K562 (cell line): ENCODE measurements around the gene ZNHIT6. TPM values are rescaled to one million over a fixed set of nuclear protein-coding genes. Genes with fewer than 3 reads are reported as not detected.

Experiments used
- JUND ChIP-seq, 2 experiments: IDR thresholded peaks; 2 replicates in 1 of 2; 3 replicates in 1 of 2; pipeline ENCODE4 v1.6.1; 2011; ENCODE audit warnings: borderline replicate concordance in 2 of 2, low read depth in 2 of 2, low read length in 2 of 2, improper control_type of control experiment in 1 of 2, missing biosample characterization in 1 of 2, missing genetic modification characterization in 1 of 2, missing genetic modification reagents in 1 of 2
- SIN3B ChIP-seq: fragments of 450-650 bp; IDR thresholded peaks from 2 replicates; pipeline ENCODE4 v1.6.1; 2017; ENCODE audit warnings: low read depth, mild to moderate bottlenecking, moderate library complexity
- SMAD1 ChIP-seq: fragments of 150-350 bp; IDR thresholded peaks from 2 replicates; pipeline ENCODE4 v1.6.1; 2014; ENCODE audit warnings: low read length, low read depth; ENCODE audit not compliant: partially characterized antibody
- polyA plus RNA-seq, 8 experiments: library from polyadenylated mRNA; depleted of rRNA in 4 of 8; stranded (reverse) in 5 of 8; unstranded in 3 of 8; fragments of >200 nt; fragmentation: Nextera tagmentation in 2 of 8; fragmentation: Illumina TruSeq in 1 of 8; extraction: Ambion mirVana in 2 of 8; extraction: Trizol in 1 of 8; gene quantifications; 2 replicates each; pipeline versions ENCODE4 v1.2.1 to v1.2.3, GENCODE V29; 2011 to 2014; ENCODE audit warnings: inconsistent platforms in 1 of 8, missing spikeins in 1 of 8
- total RNA-seq, 7 experiments: library from RNA; depleted of rRNA in 6 of 7; stranded (reverse); fragments of >200 nt in 6 of 7; fragmentation: Illumina TruSeq in 2 of 7; extraction: Trizol in 2 of 7; gene quantifications; 2 replicates each; pipeline versions ENCODE4 v1.2.1 to v1.2.3, GENCODE V29; 2011 to 2021; ENCODE audit warnings: low replicate concordance in 1 of 7
- TF ChIP-seq, protein P1 (sequence below): fragments of 250-450 bp; sonication (Bioruptor Pico); IDR thresholded peaks from 2 replicates; pipeline ENCODE4 v1.5.0; 2021; ENCODE audit warnings: mild to moderate bottlenecking, moderate library complexity
- TF ChIP-seq, protein P2 (sequence below): sonication (generic); formaldehyde crosslinking; IDR thresholded peaks from 2 replicates; pipeline ENCODE4 v1.8.1; 2023; ENCODE audit warnings: mild to moderate bottlenecking, missing genetic modification reagents
- TF ChIP-seq, protein P3 (sequence below): fragments of 150-350 bp; conservative IDR thresholded peaks from 2 replicates; pipeline ENCODE4 v1.6.1; 2014; ENCODE audit warnings: low read length
- TF ChIP-seq, protein P4 (sequence below): IDR thresholded peaks from 2 replicates; pipeline ENCODE4 v1.6.1; 2011; ENCODE audit warnings: borderline replicate concordance, low read depth, mild to moderate bottlenecking, moderate library complexity, low read length; ENCODE audit not compliant: insufficient read depth, poor library complexity, severe bottlenecking
- TF ChIP-seq, protein P5 (sequence below): fragments of 450-650 bp; IDR thresholded peaks from 2 replicates; pipeline ENCODE4 v1.6.1; 2017; ENCODE audit warnings: antibody characterized with exemption, mild to moderate bottlenecking

The ZNHIT6 gene
- total and polyA plus RNA-seq, 9 of the 15 experiments (the other 6 are each of a cell fraction or from before 2014, with no cell fraction given): 15.4 to 37.6 (median 21.7) TPM

DNA sequence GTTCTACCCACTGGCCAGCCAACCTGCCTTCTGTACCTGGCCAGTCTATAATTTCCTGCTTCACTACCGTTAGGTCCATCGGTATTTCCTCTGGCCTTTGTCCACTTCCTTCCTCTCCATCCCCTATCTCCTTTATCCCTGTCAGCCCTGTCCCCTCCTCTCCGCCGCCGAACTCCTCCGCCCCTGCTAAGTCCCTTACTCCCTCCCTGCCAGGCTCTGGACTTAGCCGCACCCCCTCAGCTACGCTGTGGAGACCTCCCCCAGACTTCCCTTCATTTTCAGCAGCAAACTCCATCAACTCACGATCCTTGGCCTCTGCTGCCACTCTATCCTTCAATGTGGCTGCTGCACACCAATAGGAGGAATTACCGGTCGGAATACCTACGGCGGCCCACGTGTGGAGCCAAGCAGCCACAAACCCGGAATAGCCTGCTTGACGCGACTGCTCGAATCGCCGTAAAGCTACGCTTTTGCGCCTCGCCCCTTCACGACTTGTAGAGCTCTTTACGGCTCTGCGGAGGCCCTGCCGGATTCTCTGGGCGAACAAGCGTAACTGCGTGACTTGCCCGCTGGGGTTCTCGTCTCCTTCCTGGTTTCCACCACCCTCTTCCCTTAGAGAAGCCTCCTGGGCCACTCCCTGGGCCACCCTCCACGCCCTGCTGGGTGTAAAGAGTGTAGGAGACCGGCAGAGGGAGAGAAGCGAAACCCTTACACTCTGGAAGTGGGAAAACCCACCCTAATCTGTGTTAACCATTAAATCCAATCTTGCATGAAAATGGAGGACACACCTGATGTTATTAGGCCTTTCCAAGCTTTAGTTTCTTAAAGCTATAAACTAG, at the start of gene ZNHIT6 (continued):
- TF ChIP-seq, protein P1, sequence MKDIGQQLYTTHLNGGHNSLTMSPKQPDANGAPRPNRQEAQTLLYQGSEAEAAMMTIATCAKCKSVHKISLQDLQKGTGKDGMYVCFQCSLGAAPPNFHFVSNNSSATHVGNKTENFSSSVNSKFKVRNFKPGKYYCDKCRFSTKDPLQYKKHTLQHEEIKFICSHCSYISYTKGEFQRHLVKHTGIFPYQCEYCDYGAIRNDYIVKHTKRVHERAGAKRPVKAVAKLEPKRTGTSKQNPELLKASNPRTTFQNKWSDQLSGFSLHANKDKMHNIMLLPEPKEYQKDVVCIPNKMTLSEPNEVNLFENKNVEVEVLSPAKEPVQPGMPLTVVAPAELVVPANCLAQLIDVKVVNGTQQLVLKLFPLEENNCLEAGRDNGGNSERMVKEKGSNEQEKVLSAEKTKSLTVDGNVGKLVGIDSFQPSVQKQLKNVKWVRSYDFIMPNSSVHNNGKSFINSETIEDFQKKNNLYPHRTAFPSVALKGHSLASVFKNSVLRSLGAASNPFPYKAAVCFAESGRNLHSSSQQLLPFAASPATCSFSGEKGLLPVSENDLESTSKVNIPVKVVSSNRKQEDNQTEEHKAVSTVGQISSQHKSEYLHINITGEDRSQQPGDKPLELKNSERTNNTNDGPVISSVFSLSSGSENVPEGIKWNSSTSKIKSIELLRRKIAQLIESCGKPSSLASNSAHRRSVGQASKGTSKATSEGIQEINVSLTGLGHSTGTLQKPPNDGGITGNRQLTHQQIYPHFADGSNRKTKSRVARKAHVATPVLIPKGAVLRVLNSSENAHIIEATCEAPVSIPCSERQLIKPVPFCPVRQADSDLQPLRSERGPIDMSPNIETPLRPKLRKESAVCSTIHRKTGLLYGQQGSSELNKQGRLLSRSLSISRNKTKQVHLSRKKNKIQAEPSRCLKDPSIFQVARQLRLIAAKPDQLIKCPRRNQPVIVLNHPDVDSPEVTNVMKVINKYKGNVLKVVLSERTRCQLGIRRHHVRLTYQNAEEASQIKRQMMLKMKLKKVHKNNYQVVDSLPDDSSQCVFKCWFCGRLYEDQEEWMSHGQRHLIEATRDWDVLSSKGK (CRISPR knock-in tag): no peak
- TF ChIP-seq, protein P2, sequence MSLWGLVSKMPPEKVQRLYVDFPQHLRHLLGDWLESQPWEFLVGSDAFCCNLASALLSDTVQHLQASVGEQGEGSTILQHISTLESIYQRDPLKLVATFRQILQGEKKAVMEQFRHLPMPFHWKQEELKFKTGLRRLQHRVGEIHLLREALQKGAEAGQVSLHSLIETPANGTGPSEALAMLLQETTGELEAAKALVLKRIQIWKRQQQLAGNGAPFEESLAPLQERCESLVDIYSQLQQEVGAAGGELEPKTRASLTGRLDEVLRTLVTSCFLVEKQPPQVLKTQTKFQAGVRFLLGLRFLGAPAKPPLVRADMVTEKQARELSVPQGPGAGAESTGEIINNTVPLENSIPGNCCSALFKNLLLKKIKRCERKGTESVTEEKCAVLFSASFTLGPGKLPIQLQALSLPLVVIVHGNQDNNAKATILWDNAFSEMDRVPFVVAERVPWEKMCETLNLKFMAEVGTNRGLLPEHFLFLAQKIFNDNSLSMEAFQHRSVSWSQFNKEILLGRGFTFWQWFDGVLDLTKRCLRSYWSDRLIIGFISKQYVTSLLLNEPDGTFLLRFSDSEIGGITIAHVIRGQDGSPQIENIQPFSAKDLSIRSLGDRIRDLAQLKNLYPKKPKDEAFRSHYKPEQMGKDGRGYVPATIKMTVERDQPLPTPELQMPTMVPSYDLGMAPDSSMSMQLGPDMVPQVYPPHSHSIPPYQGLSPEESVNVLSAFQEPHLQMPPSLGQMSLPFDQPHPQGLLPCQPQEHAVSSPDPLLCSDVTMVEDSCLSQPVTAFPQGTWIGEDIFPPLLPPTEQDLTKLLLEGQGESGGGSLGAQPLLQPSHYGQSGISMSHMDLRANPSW (CRISPR knock-in tag): 0 out of 2 replicates have a peak, but pooled peaks have one; percentile 53
- TF ChIP-seq SIN3B (no peak), JUND (IDR thresholded peaks at IDR 0.05; ENCODE audit: borderline replicate concordance, low read depth, low read length) (peak; percentile 45; the same call in 1 of the 2 replicates), JUND (tag; IDR thresholded peaks at IDR 0.05; ENCODE audit: borderline replicate concordance, low read depth, low read length) (no peak; the same call in 2 of the 3 replicates), SMAD1 (no peak)
- TF ChIP-seq, protein P3, sequence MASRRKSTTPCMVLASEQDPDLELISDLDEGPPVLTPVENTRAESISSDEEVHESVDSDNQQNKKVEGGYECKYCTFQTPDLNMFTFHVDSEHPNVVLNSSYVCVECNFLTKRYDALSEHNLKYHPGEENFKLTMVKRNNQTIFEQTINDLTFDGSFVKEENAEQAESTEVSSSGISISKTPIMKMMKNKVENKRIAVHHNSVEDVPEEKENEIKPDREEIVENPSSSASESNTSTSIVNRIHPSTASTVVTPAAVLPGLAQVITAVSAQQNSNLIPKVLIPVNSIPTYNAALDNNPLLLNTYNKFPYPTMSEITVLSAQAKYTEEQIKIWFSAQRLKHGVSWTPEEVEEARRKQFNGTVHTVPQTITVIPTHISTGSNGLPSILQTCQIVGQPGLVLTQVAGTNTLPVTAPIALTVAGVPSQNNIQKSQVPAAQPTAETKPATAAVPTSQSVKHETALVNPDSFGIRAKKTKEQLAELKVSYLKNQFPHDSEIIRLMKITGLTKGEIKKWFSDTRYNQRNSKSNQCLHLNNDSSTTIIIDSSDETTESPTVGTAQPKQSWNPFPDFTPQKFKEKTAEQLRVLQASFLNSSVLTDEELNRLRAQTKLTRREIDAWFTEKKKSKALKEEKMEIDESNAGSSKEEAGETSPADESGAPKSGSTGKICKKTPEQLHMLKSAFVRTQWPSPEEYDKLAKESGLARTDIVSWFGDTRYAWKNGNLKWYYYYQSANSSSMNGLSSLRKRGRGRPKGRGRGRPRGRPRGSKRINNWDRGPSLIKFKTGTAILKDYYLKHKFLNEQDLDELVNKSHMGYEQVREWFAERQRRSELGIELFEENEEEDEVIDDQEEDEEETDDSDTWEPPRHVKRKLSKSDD: no peak
- TF ChIP-seq, protein P4, sequence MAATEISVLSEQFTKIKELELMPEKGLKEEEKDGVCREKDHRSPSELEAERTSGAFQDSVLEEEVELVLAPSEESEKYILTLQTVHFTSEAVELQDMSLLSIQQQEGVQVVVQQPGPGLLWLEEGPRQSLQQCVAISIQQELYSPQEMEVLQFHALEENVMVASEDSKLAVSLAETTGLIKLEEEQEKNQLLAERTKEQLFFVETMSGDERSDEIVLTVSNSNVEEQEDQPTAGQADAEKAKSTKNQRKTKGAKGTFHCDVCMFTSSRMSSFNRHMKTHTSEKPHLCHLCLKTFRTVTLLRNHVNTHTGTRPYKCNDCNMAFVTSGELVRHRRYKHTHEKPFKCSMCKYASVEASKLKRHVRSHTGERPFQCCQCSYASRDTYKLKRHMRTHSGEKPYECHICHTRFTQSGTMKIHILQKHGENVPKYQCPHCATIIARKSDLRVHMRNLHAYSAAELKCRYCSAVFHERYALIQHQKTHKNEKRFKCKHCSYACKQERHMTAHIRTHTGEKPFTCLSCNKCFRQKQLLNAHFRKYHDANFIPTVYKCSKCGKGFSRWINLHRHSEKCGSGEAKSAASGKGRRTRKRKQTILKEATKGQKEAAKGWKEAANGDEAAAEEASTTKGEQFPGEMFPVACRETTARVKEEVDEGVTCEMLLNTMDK: peak; percentile 33
- TF ChIP-seq, protein P5, sequence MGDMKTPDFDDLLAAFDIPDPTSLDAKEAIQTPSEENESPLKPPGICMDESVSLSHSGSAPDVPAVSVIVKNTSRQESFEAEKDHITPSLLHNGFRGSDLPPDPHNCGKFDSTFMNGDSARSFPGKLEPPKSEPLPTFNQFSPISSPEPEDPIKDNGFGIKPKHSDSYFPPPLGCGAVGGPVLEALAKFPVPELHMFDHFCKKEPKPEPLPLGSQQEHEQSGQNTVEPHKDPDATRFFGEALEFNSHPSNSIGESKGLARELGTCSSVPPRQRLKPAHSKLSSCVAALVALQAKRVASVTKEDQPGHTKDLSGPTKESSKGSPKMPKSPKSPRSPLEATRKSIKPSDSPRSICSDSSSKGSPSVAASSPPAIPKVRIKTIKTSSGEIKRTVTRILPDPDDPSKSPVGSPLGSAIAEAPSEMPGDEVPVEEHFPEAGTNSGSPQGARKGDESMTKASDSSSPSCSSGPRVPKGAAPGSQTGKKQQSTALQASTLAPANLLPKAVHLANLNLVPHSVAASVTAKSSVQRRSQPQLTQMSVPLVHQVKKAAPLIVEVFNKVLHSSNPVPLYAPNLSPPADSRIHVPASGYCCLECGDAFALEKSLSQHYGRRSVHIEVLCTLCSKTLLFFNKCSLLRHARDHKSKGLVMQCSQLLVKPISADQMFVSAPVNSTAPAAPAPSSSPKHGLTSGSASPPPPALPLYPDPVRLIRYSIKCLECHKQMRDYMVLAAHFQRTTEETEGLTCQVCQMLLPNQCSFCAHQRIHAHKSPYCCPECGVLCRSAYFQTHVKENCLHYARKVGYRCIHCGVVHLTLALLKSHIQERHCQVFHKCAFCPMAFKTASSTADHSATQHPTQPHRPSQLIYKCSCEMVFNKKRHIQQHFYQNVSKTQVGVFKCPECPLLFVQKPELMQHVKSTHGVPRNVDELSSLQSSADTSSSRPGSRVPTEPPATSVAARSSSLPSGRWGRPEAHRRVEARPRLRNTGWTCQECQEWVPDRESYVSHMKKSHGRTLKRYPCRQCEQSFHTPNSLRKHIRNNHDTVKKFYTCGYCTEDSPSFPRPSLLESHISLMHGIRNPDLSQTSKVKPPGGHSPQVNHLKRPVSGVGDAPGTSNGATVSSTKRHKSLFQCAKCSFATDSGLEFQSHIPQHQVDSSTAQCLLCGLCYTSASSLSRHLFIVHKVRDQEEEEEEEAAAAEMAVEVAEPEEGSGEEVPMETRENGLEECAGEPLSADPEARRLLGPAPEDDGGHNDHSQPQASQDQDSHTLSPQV: no peak
